GM12878 (cell line): ENCODE results near the gene ZNF385A. TPM values are rescaled to one million over a fixed set of nuclear protein-coding genes. Genes with fewer than 3 reads are reported as not detected.

Experiments used
- CEBPB ChIP-seq, 2 experiments: fragments of 150-350 bp in 1 of 2; IDR thresholded peaks; 2 replicates each; pipeline ENCODE4 v1.6.1; 2012 to 2014; ENCODE audit warnings: low read depth in 2 of 2, low read length in 2 of 2, borderline replicate concordance in 1 of 2, inconsistent platforms in 1 of 2
- CUX1 ChIP-seq: IDR thresholded peaks from 2 replicates; pipeline ENCODE4 v1.6.1; 2012; ENCODE audit warnings: improper control_type of control experiment, low read depth, low read length; ENCODE audit not compliant: insufficient replicate concordance
- ESRRA ChIP-seq: IDR thresholded peaks from 2 replicates; pipeline ENCODE4 v1.6.1; 2012; ENCODE audit warnings: mild to moderate bottlenecking, low read length, improper control_type of control experiment
- HCFC1 ChIP-seq: fragments of 150-350 bp; IDR thresholded peaks from 2 replicates; pipeline ENCODE4 v1.6.1; 2014; ENCODE audit warnings: low read length
- HDGF ChIP-seq: fragments of 450-650 bp; IDR thresholded peaks from 2 replicates; pipeline ENCODE4 v1.6.1; 2016; ENCODE audit warnings: antibody characterized with exemption
- IKZF1 ChIP-seq: fragments of 450-650 bp; conservative IDR thresholded peaks from 2 replicates; pipeline ENCODE4 v1.6.1; 2017; ENCODE audit warnings: antibody characterized with exemption, mild to moderate bottlenecking
- MLLT1 ChIP-seq: fragments of 450-650 bp; IDR thresholded peaks from 2 replicates; pipeline ENCODE4 v1.6.1; 2016; ENCODE audit warnings: mild to moderate bottlenecking
- MYC ChIP-seq: IDR thresholded peaks from 2 replicates; pipeline ENCODE4 v1.6.1; 2011; ENCODE audit warnings: mild to moderate bottlenecking, low read length, moderate library complexity, inconsistent platforms; ENCODE audit not compliant: insufficient read depth, insufficient replicate concordance, insufficient read length, severe bottlenecking
- PML ChIP-seq: IDR thresholded peaks from 2 replicates; pipeline ENCODE4 v1.6.1; 2012; ENCODE audit warnings: low read length, inconsistent platforms
- RB1 ChIP-seq: fragments of 450-650 bp; formaldehyde crosslinking; IDR thresholded peaks from 2 replicates; pipeline ENCODE4 v1.6.1; 2017; ENCODE audit warnings: mild to moderate bottlenecking, borderline replicate concordance
- RBBP5 ChIP-seq: fragments of 200-600 bp; sonication (generic); conservative IDR thresholded peaks from 2 replicates; pipeline ENCODE4 v1.6.1; 2016
- REST ChIP-seq: IDR thresholded peaks from 2 replicates; pipeline ENCODE4 v1.6.1; 2012; ENCODE audit warnings: mild to moderate bottlenecking, low read depth, low read length
- RUNX3 ChIP-seq: IDR thresholded peaks from 2 replicates; pipeline ENCODE4 v1.6.1; 2012; ENCODE audit warnings: low read length, inconsistent platforms
- SREBF1 ChIP-seq: IDR thresholded peaks from 2 replicates; pipeline ENCODE4 v1.6.1; 2012; ENCODE audit warnings: mild to moderate bottlenecking, low read length
- SREBF2 ChIP-seq: IDR thresholded peaks from 2 replicates; pipeline ENCODE4 v1.6.1; 2012; ENCODE audit warnings: mild to moderate bottlenecking, low read length
- SUPT20H ChIP-seq: IDR thresholded peaks from 2 replicates; pipeline ENCODE4 v1.6.1; 2011; ENCODE audit warnings: low read depth, mild to moderate bottlenecking, low read length, moderate library complexity, borderline replicate concordance; ENCODE audit not compliant: control insufficient read depth
- TARDBP ChIP-seq: IDR thresholded peaks from 2 replicates; pipeline ENCODE4 v1.6.1; 2016; ENCODE audit warnings: borderline replicate concordance
- TCF7 ChIP-seq: IDR thresholded peaks from 2 replicates; pipeline ENCODE4 v1.6.1; 2014; ENCODE audit warnings: antibody characterized with exemption, borderline replicate concordance
- ZZZ3 ChIP-seq: IDR thresholded peaks from 2 replicates; pipeline ENCODE4 v1.6.1; 2011; ENCODE audit warnings: low read depth; ENCODE audit not compliant: control insufficient read depth, insufficient read length
- polyA plus RNA-seq, 11 experiments: library from polyadenylated mRNA; depleted of rRNA in 4 of 11; unstranded in 6 of 11; stranded (reverse) in 5 of 11; fragments of >200 nt; fragmentation: Nextera tagmentation in 4 of 11; fragmentation: Illumina TruSeq in 1 of 11; extraction: Ambion mirVana in 4 of 11; extraction: Trizol in 1 of 11; gene quantifications; 1 replicate in 1 of 11; 2 replicates in 10 of 11; pipeline versions ENCODE4 v1.2.1 to v1.2.3, GENCODE V29; 2011 to 2016; ENCODE audit warnings: inconsistent platforms in 2 of 11, missing spikeins in 2 of 11, low read depth in 1 of 11
- total RNA-seq, 4 experiments: library from RNA; depleted of rRNA in 3 of 4; stranded (reverse); fragments of >200 nt in 3 of 4; fragmentation: Illumina TruSeq in 1 of 4; extraction: Trizol in 1 of 4; gene quantifications; 2 replicates each; pipeline versions ENCODE4 v1.2.1 to v1.2.3, GENCODE V29; 2013 to 2021

Gene ZNF385A
- total and polyA plus RNA-seq, 10 of the 15 experiments (the other 5 are each of a cell fraction or from before 2014, with no cell fraction given): 0.26 to 26.1 (median 4.9) TPM

- TF ChIP-seq CUX1 (no peak), TARDBP (no peak), TCF7 (no peak), HDGF (0 out of 2 replicates have a peak, but pooled peaks have one; percentile 47), SUPT20H (no peak), MLLT1 (peak; percentile 27), MYC (no peak), IKZF1 (no peak; the same call in none of the 2 replicates), RBBP5 (no peak), HCFC1 (peak; percentile 49; the same call in 1 of the 2 replicates), ESRRA (no peak), ZZZ3 (no peak), SREBF2 (no peak), SREBF1 (0 out of 2 replicates have a peak, but pooled peaks have one; percentile 6), REST (no peak), RUNX3 (peak; percentile 89), RB1 (peak; percentile 74; the same call in 1 of the 2 replicates), CEBPB (IDR thresholded peaks at IDR 0.05; ENCODE audit: borderline replicate concordance in 1 of 2, low read depth in 2 of 2, low read length in 2 of 2) (no peak), PML (peak; percentile 85; the same call in 1 of the 2 replicates)
Measured at GRCh38 chr12:54324617-54325441, 59.7 kb downstream of the ZNF385A start, which contains the start of gene COPZ1 (continued).
